NCI-H2196 (cell line): ENCODE results near the gene VPS37C.
A peak's percentile ranks its signal among the peaks of the same experiment; 100 is the strongest.

Experiments
- DNase-seq: peaks from one replicate; lab custom pipeline; 2025; ENCODE audit not compliant: unreplicated experiment; lab: John Stamatoyannopoulos, UW

VPS37C gene

GRCh38 chr11:61155312-61155711, 5.9 kb downstream of the VPS37C start:
- no peak for DNase-seq

DNA sequence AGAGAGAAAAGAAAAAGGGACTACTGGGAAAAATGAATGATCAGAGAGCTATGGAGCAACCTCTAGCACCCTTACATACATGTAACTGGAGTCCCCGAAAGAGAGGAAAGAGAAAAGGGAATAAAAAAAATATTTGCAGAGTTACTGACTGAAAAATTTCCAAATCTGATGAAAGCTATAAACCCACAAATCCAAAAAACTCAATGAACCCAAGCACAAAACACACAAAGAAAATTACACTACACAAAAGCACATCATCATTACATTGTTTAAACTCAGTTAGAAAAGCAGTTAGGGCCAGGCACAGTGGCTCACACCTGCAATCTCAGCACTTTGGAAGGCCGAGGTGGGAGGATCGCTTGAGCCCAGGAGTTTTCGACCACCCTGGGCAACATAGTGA, 6.7 kb downstream of the VPS37C start:
- no peak for DNase-seq

- DNase-seq, result no peak
Observed at GRCh38 chr11:61153593-61154095, 7.6 kb downstream of the VPS37C start.

- no peak for DNase-seq
Observed at GRCh38 chr11:61152816-61153592, 8.2 kb downstream of the VPS37C start.

DNA sequence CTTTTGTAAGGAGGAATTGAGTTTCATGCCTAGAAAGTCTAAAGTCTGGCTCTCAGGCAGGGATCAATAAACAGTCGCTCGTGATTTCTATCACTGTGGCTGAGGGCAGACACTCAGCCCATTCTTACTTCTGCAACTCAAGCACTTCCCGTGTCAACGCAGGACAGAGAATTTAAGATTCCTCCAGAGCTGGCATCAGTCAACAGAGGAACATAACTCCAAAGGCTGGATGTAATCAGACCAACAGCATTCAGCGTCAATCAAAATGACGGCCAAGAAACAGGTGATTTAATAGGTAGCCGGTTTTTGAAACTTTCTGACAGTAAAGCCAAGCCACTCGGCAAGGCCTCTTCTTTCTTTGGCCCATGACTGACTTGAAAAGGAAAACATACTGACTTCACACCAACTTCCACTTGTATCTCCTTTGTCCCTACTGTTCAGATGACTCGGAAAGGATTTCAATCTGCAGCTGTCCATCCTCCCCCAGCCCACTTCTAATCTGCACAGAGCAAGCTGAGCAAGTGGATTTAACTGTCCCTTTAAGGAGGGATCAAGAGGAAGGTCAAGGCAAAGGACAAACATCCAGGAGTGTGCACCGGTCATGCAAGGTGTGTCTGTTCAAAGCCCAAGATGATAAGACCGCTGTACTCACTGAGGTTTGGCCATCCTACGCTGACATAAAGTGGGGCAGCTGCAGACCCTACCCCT, 9.5 kb downstream of the VPS37C start:
- no peak for DNase-seq

DNA sequence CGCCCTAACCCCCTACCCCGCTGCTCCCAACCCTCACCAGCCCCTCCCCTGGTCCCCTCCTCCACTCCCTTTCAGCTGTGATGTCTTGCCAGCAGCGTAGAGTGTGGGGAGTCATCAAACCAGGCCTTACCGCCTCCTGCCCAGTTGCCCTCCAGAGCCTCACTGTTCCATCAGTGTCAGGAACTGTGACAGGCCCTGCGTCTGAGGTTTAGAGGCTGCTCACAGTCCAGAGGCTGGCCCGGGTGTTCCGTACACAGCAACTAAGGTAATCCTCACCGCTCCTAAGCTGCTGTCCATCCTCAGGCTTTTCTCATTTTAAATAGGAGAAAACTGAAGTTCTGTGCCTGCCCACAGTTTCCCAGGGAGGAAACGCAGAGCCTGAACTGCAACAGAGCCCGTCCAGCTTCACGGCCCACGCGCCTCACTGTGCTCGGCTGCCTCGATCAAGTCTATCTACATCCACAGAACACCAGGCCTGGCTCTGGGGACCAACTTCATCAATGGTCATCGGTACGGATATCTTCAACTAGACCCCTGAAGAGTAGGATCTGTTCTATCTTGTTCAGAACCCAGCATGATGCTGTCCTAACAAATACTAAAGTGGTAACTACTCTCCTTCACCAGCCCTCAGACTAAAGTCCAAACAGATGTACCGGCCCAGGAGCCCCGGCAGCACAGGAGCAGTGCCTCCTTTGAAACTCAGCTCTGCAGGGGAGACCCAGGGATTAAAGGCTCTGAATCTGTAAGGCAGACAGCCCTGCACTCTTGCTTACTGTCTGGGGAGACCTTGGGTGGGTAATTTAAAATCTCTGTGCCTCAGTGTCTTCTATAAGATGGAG, 10.3 kb downstream of the VPS37C start:
- DNase-seq, result no peak

DNA sequence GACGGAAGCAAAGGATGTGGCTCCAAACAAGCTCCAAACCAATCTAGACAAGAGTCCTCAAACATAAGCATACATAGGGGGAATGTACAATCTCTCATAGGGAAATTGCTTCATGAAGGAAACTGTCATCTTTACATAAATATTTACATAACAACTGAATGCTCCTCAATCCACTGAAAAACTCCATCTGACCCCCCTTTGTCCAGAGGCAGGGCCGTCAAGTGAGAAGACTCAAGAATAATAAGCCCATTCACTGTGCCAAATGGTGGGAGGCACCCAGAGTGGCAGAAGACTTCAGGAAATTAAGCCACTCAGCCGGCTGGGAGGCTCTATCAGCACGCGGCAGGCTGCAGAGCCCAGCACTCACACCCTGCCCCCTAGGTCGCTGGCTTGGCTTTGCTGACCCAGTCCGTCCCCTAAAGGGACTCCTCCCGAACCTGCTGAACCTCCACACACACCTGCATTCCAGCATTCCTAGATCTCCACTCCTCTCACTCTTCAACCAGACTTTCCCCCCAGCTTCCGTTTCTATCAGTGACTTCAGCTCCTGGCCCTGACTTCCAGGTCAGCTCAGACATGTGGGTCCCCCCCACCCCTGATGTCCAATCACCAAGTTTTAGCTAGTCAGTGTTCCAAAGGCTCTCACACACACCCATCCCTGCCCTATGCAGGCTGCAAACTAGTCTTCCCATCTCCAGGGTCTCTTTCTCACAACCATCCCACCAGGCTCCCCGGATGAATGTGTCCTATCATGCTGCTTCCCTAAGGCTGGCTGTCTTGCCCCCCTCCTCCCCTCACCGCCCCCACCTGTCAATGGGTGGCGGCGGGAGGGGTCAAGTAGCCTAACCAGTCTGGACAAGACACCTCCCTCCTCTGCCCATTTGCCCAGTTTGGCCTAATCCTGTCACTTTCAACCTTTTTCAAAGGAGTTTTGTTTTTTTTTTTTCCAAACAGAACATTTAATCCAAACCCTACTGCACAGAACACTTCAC, 11.3 kb downstream of the VPS37C start:
- no peak for DNase-seq

DNA sequence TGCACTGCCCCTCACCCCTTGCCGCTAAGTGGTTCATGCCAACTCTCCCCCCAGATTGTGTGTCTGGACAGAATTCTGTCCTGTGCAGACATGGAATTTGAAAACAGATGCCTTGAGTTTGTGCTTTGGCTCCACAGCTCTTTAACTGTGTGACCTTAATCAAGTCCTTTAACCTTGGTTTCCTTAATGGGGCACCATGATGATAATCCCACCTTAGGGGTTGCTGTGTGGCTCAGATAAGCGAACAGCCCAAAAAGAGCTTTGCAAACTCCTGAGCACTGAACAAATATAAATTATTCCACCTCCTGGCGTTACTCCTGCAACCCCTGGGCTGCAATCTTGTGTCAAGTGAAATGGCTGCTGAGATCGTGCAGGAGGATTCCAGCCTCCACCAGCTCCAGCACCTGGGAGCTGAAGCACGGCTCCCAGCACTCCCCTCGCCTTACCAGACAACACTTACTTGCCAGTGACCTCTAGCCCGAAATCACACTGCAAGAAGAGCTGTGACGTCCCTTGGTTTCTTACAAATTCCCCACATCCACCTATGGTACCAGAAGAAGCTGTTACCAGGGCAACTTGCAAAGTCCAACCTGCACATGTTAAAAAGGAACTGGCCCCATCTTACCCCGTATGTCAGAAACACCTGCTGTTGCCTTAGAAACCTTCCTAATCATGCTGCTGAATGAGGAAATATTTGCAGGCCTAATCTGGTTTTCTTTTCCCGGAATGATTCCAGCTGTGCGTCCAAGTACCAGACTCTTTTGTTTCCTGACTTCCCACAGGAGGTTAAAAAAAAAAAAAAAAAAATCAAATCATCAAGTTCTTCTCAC, 13.2 kb downstream of the VPS37C start:
- no peak for DNase-seq

GRCh38 chr11:61147271-61147670, 14.0 kb downstream of the VPS37C start:
- DNase-seq, result no peak

DNA sequence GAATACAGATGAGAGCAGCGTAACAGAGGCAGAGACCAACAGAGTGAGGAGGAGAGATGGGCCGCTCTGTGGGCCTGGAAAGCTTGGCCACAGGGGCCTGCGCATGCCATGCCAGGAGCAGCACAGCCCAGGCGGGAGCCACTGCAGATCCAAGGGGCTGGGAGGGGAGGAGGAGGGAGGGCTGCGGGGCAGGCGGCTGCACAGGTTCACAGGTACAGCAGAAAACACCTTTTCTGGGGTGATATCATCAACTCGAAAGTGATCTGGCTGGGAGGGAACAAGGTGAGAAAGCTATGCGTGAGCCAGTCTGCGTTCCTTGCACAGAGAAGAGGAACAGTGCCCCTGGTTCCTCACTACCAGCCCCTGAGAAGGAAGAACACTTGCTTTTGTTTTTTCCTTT, 14.8 kb downstream of the VPS37C start:
- no peak for DNase-seq

GRCh38 chr11:61145228-61146005, 15.8 kb downstream of the VPS37C start:
- no peak for DNase-seq

DNA sequence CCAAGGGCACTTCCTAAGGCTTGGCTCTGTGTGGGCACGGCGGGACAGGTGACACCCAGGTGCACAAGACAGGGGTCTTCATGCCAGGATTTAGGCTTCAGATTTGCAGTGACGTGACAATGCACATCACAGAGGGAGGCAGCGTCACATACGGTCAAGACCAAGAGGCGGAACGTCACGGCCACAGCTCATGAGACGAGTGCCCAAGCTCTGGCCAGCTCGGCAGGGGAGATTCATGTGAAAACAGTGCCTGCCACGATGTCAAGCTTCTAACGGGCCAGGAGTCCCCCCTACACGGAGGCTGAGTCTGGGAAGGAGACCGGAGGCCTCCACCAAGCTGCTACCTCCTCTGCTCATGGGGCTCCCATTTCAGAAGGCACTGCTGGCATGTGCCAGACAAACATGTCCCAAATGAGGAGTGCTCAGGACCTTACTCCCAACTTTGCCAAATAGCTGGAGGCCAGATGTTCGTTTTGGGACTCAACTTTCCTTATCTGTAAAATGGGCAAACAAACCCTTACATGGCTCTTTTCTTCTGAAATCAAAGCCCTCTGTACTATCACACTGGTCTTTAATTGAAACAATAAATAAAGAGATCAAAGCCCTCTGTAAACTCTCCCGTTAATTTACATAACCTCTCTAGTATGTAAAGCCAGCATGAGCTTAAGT, 16.6 kb downstream of the VPS37C start:
- DNase-seq, result no peak

GRCh38 chr11:61142424-61142823, 18.8 kb downstream of the VPS37C start:
- no peak for DNase-seq

DNA sequence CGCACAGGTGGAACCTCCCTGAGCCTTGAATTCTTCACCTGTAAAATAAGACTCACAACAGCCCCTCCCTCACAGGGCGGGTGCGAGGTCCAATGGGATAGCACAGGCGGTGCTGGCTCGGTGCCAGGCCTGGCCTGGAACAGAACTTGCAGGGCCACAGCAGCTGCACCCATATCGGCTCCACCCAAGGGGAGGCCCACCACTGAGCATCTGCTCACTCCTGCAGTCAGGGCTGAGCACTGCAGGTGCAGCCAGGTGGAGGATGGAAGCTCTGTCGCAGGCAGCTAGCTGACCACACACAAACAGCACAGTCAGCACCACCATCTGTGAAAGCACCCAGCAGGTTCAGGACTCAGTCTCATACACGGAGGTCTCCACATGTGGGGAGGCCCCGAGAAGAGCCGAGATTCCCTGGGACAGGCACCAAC, 19.6 kb downstream of the VPS37C start:
- peak; percentile 95 for DNase-seq

DNA sequence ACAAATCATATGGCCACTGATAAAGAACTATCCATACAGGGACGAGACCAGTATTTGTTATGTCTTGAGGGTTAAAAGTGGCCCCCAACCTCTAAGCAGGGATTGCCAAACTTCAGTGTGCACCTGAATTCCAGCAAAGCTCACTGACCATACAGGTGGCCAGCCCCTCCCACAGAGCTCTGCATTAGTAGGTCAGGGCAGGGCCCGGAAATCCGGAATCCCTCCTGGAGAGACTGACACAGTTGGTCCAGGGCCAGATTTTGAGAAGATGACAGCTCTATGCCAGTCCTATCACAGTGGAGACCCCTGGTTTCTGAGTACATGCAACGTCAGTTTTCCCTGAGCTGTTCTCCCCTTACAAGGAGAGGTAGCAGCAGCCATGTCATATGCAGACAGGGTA, 20.8 kb downstream of the VPS37C start:
- no peak for DNase-seq

GRCh38 chr11:61139387-61139786, 21.8 kb downstream of the VPS37C start:
- DNase-seq, result no peak

GRCh38 chr11:61138935-61139334, 22.3 kb downstream of the VPS37C start:
- DNase-seq, result no peak

DNA sequence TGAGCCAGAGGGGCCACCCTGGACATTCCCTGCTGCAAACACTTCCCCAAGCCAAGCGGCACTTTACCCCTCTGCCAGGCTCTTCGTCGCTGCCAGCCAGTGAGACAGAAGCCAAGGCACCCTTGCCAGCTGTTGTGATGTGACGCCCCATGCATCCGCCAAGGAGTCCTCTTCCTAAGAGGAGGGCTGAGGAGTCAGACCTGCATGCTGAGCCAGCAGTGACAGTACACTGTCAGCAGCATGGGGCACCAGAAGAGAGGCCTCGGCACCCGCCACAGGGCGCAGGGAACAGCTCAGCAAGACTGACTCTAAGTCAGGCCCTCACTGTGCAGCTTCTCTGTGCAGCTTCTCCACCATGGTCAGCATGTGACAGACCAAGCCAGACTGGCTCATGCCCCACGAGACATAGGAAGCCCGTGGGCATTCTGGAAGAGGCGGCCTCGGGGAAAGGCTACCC, 26.4 kb downstream of the VPS37C start:
- DNase-seq, result no peak
